Hindlimb muscle (tissue), 1 donor: ENCODE data around the gene RAB40C. TPM values are rescaled to one million over a fixed set of nuclear protein-coding genes. Genes with fewer than 3 reads are reported as not detected.

Source experiments
- DNase-seq: peaks from one replicate; pipeline ENCODE4 v3.0.0-alpha.2; 2013
- polyA plus RNA-seq: library from polyadenylated mRNA; unstranded; fragments of 120-200 nt; gene quantifications from one replicate; pipeline ENCODE4 v1.2.1, GENCODE V29; 2013; ENCODE audit not compliant: insufficient read length

Gene RAB40C
- polyA plus RNA-seq, 1 donor = 15.4 TPM

DNA sequence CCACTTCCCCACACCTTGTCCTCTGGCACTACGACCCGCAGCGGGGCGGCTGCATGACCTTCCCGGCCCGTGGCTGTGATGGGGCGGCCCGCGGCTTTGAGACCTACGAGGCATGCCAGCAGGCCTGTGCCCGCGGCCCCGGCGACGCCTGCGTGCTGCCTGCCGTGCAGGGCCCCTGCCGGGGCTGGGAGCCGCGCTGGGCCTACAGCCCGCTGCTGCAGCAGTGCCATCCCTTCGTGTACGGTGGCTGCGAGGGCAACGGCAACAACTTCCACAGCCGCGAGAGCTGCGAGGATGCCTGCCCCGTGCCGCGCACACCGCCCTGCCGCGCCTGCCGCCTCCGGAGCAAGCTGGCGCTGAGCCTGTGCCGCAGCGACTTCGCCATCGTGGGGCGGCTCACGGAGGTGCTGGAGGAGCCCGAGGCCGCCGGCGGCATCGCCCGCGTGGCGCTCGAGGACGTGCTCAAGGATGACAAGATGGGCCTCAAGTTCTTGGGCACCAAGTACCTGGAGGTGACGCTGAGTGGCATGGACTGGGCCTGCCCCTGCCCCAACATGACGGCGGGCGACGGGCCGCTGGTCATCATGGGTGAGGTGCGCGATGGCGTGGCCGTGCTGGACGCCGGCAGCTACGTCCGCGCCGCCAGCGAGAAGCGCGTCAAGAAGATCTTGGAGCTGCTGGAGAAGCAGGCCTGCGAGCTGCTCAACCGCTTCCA is 43.6 kb downstream of the RAB40C start:
- DNase-seq = no peak

DNA sequence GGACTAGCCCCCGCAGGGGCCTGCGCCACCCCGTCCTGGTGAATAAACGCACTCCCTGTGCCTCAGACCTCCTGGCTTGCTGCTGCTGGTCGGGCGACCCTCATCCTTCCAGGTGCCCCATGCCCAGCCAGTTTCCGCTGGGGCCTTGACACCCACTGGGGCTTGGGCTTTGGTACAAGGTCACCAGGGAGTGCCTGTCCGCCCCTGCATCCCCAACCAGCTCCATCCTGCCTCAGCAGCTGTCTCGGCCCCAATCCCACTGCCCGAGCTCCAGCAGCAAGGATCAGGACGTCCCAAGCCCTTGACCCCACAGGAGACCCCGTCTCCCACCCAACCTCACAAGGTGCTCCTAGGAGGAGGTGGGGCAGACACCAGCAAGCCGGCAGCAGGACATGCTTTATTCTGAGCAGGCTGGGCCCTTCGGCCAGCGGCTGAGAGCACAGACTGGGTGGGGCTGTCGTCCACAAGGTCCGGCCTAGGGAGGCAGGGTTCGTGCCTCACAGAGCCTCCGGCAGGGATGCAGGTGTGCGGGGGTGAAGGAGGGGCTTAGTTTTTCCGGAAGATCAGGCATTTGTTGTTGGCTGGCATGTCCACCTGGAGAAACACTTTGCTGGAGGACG is 44.3 kb downstream of the RAB40C start:
- DNase-seq = no peak

DNA sequence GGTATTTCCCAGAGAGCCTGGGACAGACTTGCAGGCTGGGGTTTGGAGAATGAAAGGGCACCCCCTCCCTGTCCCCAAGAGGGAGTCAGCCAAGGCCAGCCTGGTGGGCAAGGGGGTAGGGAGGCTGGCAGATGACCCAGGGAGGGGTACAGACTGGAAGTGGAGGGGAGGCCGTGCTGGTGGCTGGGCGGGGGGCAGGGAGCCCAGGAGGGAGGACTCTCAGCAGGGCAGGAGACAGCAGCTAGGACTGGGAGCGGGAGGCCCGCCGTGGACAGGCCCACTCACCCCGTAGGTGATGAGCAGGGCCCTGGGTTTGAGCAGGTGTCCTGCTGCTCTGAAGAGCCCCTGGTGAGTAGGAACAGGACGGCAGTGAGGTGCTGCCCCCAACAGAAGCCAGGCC is 45.1 kb downstream of the RAB40C start:
- DNase-seq = no peak

DNA sequence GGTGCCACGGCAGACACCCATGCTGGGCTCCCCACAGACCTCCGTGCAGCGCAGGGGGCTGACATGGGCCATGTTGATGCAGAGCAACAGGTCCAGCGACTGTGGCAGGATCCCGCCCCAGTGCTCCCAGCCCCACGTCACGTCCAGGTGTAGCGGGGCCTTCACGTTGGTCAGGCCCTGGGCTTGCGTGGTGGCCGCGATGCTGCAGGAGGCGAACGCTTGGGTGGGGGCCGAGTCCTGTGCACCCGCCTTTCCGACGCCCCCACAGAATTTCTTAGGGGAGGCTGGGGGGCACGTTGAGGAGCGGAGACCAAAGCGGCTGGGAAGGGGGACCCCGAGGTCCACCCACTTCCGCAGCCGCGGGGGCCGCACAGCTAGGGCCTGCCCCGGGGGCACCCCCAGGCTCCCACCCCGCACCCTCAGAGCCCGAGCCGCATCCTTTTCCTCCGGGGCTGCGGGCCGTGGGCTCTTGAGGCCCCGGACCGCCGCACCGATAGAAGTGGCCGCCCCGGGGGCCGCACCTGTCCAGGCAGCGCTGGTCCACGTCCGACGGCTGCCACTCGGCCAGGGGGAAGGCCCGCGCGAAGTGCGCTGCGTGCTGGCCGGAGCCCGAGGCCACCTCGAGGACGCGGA is 45.8 kb downstream of the RAB40C start:
- DNase-seq = no peak

DNA sequence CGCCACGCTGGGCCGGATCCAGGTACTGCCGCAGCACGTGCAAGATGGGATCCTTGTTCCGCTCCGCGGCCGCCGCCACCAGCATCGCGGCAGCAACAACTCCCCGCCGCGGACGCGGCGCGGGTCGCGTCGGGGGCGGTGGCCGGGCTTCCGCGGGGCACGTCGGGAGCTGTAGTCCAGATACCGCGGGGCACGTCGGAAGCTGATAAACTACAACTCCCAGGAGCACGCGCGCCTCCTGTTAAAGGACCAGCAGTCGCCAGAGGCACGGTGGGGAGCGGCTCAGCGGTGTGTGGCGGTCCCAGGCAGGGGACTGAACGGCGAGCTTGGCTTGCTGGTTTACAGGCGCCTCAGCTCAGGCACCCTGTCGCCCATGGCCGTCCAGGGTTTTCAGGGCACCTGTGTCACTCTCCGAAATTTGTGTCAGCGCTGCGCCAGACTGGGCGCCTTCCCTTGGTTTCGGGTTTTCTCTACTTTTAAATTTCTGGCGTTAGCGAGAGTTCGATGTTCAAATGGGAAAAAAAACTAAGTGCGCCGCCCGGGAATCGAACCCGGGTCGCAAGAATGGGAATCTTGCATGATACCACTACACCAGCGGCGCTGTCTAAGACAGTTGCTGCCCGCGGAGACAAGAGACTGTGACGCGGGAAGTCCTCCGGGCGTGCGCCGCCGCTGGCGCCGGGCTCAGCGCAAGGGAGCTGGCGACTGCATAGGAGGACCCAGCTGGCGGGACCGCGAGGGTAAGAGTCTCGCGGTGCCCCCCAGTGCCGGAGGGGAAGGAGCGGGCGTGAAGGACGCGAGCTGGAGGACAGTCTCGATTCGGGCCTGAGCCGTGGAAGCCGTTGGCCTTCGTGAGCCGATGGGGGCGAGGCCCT is 46.6 kb downstream of the RAB40C start, which contains the start of gene METTL26:
TSS of gene METTL26 (minus strand) at position 100 of the 875 bp plus-strand sequence. CDS start at position 85, 15 bp downstream.
- peak; percentile 95 for DNase-seq

DNA sequence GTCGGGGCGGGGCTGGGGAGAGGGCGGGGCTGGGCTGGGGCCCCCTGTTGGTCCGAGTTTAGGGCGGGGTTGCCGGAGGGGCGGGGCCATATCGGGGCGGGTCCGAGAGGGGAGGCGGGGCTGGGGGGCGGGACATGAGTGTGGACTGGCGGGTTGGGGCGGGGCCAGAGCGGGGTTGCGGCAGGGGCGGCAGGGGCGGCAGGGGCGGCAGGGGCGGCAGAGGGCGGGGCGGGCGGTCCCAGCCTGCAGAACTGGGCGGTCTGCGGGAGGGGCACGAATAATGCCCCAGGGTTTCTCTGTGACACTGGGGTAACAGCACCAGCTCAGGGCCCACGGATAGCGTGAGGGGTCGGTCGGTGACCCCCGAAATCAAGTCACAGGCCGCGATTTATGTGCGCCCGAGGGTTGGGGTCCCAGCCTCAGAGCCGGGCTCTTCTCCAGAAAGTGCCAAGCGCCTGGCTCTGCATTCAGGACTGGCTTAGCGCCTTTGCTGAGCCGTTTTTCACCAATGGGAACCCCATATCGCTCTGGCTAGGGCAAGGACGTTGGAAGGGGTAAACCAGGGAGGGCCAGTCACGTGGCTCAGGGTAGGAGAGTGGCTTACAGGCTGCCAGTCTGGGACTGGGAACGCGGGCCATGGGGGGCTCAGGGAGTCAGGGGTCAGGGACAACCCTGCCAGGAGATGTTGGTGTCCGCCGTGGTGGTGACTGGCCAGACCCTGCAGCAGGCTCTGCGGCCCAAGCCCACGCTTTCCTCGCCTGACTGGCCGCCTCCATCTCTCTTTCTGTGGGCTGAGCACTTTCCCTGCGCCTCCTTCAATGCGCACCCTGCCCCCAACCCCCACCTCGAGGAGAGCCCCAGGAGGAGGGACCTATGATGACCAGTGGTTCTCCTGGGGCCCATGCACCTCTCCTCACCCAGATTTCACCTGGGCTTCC is 47.5 kb downstream of the RAB40C start:
- DNase-seq = no peak

DNA sequence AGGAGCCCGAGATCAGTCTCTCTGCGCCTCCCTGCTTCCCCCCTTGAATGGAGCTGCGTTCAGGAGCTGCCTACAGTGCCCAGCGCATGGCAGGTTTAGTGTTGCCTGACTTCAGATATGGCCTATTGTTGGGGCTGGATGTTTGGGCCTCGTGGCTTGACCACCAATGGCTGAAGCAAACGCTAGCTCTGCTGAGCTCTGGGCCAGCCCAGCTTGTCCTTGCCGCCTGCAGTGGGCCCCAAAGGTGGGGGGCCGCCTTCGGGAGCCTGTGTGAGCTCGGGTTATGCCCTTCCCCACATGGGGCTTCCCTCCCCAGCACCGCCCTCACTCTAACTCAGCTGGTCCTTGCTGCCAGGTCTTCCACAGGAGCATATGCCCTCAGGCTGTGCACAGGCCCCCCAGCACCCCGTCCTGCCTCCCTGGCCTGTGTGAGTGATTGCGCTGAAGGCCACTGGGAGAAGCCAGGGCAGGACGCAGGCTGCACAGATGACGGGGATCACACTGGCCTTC is 48.2 kb downstream of the RAB40C start:
- no peak for DNase-seq

DNA sequence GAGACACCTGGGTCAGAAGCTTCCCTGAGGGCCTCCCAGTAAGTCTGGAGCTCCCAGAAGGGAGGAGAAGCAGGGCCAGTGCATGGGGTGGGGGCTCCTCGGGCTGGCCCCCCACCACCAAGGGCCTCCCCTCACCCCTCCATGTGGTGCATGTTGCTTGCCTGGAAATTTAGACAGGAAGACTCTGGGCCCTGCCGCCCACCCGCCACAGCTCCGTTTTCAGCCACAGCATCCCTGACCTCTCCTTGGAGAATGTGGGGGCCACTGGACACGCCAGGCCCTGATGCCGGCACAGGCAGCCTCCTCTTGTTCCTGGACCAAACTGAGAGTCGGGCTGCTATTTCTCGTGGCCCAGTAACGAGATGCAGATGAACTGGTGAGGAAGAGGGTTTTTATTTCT is 49.0 kb downstream of the RAB40C start:
- DNase-seq = no peak

DNA sequence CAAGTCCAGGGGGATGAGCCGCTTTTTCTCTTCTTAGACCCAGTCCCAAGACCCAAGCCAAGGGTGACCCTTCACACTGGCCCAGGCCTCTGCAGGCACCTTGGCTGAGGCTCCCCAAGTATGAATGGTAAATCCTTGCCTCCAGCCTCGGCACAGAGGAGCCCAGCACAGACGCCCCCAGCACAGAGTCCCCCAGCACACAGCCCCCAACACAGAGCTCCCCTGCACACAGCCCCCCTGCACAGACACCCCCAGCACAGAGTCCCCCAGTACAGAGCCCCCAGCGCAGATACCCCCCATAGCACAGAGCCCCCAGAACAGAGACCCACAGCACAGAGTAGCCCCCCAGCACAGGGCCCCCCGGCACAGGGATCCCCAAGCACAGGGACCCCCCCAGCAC is 50.7 kb downstream of the RAB40C start:
- no peak for DNase-seq

DNA sequence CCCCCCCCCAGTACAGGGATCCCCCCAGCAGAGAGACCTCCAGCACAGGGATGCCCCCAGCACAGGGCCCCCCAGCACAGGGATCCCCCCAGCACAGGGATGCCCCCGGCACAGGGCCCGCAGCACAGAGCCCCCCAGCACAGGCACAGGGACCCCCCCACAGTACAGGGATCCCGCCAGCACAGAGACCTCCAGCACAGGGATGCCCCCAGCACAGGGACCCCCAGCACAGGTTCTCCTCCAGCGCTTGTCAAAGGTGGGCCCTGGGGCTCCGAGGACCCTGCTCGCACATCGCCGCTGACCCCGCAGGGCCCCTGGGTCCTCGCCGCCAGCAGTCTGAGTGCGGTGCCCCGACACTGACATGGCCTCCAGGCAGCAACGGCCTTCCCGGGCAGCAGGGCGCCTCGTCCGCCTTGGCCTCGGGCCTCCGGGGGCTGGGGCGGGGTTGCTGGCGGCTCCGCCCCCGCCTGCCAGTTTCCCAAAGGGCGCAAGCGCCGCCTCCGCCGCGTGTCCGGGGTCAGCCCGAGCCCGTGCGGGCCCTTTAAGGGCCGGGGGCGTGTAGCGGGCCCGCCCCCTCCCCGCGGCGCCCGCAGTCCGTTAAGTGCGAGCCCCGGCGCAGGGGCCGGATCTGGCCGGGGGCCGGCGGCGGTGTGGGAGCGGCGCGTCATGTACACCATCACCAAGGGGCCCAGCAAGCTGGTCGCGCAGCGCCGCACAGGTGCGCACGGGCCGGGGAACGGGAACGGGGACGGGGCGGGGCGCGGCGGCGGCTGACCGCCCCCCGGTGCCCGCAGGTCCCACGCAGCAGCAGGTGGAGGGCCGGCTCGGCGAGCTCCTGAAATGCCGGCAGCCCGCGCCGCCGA is 51.7 kb downstream of the RAB40C start, which contains the start of gene MCRIP2:
TSS of gene MCRIP2 (plus strand) at position 503 of the 863 bp plus-strand sequence. CDS start at position 667, 164 bp downstream.
- DNase-seq = peak; percentile 63

DNA sequence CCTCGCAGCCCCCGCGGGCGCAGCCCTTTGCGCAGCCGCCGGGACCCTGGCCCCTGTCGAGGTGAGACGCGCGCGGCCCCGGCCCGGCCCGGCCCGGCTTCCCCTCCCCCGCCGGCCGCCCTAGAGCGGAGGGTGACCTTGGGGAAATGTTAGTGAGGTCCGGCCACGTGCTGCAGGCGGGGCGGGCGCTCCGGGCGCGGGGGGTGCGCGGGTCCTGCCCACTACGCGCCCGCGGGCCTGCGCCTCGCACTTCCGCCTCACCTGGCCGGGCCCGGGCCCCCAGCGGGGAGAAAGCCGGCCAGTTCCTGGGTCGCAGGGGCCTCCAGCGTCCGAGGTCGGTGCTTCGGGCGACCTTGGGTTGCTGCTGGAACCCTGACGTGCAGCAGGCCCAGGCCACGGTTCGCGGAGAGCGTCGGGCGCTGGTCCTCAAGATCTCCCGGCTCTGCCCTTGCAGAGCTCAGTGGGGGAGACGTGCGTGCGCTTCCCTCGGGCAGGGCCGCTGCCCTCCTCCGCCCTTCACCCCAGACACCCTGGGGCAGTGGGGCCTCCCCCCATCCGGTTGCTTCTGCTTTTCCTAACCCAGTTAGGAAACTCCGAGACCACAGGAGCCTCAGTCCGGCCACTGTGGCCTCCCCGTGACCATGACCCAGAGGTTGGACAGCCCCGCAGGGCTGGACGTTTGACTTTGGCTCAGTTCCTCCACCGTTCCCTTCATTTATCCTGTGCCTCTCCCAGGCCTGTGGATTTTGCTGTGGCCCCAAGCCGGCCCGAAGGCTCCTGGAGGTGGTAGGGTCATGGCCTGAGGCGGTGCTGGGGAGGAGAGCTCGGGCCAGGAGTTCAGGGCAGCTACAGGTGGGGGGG is 52.6 kb downstream of the RAB40C start:
- DNase-seq = no peak

DNA sequence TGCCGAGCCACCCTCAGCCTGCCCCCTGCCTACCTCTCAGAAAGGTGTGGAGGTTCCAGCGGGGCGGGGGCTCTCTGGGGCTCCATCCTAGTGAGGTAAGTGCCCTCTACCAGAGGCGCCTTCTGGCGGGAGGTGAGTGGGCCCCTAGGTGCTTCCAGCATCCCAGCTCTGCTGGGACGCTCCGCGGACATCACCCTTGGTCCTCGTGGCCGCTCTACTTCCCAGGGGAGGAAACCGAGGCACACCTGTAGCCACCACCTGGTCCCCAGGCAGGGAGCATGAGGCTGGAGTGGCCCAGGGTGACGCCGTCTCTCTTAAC is 53.1 kb downstream of the RAB40C start:
- no peak for DNase-seq

DNA sequence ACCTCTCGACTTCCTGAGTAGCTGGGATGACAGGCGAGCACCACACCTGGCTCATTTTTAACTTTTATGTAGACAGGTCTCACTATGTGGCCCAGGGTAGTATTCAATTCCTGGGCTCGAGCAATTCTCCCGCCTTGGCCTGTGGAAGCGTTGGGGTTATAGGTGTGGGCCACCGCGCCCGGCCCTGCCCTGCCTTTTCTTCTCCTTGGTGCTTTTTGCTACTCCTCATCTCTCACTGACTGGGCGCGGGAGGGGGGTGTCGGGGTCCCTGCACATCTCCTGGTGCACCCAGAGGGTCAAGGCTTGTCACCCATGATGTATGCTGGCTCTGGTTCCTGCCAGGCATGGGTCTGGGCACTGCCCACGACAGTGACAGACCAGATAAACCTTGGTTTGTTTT is 54.7 kb downstream of the RAB40C start:
- no peak for DNase-seq

DNA sequence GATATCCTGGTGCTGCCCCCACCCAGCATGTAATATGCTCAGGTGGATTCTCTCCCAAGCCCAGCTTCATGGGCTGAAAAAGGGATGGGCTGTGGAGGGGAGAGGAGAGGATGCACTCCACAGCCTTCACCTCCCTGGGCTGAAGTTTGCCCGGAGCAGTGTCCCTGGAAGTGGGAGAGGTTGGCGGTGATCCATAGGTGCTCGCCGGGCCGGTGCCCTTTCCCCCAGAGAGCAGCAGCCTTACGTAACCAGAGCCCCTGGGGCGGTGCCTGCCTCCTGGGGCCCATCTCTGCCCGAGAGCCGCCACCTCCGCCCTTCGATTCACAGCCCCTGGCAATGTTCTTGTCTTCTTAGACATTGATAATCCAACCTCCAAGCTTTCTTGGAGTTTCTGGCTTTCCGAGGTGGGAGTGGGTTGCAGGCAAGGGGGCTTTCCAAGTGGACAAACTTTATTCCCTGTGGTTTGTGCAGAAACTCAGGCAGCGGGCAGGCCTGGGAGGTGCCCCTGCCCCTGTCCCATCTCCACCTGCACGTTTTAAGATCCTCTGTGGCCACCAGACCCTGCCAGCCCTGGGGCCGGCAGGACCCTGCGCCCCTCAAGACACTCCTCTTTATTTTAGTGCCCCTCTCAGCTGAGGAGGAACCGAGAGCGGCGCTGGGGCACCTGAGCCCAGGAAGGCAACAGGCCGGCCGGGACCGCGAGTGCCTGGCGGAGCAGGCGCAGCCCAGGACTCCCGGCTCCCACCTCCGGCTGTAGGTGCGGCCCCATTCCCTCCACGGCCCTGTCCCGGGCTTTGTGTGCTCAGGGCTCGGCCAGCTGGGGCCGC is 56.2 kb downstream of the RAB40C start:
- no peak for DNase-seq

DNA sequence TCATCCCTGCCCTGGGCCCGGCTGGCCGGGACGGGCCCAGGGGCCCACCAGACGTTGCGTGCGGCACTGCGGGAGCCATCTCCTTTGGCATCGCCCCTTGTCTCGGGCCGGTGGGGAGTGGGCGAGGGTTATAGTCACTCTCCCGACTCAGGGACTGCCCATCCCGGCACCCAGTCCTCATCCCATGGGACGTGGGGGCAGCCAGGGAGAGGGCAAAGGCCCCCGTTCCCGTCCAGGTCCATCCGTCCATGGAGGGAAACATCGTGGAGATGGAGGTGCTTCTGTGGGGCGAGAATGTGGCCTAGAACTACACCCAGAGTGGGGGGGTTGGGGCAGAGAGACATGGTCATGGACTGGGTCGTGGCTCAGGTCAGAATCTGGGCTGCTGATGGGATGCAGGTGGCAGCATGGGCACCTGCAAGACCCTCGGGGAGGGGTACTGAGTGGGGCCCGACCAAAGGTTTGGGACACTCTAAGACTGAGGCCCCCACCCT is 56.9 kb downstream of the RAB40C start:
- DNase-seq = no peak

DNA sequence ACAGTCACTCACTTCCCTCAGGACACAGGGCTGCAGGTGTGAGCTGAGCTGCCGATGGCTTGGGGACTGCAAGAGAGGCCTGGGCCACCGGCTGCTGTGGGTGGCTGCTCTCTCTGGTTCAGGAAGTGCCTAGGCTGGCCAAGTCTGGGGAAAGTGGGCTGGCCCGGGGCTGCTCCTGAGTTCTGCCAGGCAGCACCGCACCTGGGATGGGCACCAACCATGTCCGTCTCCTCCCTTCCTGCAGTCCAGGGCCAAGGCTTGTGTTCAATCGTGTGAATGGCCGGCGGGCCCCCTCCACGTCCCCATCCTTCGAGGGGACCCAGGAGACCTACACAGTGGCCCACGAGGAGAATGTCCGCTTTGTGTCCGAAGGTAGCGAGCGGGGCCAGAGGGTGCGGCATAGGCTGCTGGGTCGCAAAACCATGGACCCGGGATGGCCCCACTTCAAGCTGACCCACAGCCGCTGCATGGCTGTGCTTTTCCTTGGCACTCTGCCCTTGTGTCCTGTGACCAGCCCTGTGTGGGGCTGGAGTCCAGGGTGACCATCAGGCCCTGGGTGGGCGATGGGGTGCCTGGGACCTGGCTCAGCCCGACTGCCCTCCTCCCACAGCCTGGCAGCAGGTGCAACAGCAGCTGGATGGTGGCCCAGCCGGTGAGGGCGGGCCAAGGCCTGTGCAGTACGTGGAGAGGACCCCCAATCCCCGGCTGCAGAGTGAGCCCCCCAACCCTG is 57.5 kb downstream of the RAB40C start:
- no peak for DNase-seq

DNA sequence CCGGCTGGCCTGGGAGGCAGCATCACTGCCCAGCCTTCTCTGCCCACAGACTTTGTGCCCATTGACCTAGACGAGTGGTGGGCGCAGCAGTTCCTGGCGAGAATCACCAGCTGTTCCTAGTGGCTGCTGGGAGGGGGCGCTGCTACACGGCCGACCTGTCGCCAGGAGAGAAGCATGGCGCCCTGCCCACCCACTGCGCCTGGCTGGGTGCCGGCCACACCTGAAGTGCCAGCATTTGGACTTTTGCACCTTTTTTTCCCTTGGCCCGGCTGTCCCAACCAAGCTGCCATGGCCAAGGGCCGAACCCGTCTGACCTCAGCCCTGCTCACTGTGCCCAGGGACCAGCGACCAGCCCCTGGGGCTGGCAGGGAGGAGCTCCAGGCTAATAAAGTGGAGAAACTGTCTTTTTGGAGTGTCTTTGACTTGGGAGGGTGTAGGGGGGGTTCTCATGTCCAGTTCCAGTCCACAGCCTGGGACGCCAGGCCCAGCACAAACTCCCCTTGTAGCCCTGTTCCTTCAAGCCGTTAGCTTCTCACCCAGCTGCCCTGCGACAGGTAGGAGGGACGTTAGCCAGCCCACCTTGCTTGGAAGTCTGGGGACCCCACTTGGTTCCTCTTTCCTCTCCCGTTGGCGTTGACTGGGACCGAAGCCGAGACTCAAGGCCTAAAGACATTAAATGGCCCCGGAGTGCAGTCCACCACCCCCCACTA is 58.4 kb downstream of the RAB40C start:
- no peak for DNase-seq
